22Rv1 (cell line): ENCODE measurements around the gene IFNG-AS1.

Experiments used
- CTCF ChIP-seq: fragments of 450-650 bp; IDR thresholded peaks from 2 replicates; pipeline ENCODE4 v1.5.1; 2017; ENCODE audit warnings: mild to moderate bottlenecking
- ZFX ChIP-seq: fragments of 450-650 bp; IDR thresholded peaks from 2 replicates; pipeline ENCODE4 v1.6.1; 2017; ENCODE audit warnings: antibody characterized with exemption, borderline replicate concordance

GRCh38 chr12:68031881-68032739 is 42.9 kb downstream of the IFNG-AS1 start:
- TF ChIP-seq CTCF (no peak), ZFX (no peak)
